Stimulated activated CD4-positive, alpha-beta T cell treated with anti-CD3 and anti-CD28 coated beads, Interleukin-4, amount 100 ng/mL, for 48 hours (primary cell): ENCODE results near the gene CHCHD6.

ENCODE experiments used
- DNase-seq, 2 donors: peaks; one replicate each; pipeline ENCODE4 v3.0.0-alpha.2; 2020; ENCODE audit warnings: low read depth in 2 of 2

The CHCHD6 gene

GRCh38 chr3:126994661-126995245 is 290.7 kb downstream of the CHCHD6 start:
- no peak for DNase-seq

- DNase-seq = no peak
Measured at GRCh38 chr3:126995254-126995780, 291.3 kb downstream of the CHCHD6 start.

- no peak for DNase-seq
Measured at GRCh38 chr3:126995926-126996512, 292.0 kb downstream of the CHCHD6 start.

GRCh38 chr3:126996905-126997304 is 292.9 kb downstream of the CHCHD6 start:
- DNase-seq = no peak

GRCh38 chr3:126997455-126998038 is 293.5 kb downstream of the CHCHD6 start:
- DNase-seq = no peak

- DNase-seq = no peak
Measured at GRCh38 chr3:126998320-126998719, 294.3 kb downstream of the CHCHD6 start.

- DNase-seq = no peak
Measured at GRCh38 chr3:126998728-126999127, 294.7 kb downstream of the CHCHD6 start.

- no peak for DNase-seq
Measured at GRCh38 chr3:126999383-126999782, 295.3 kb downstream of the CHCHD6 start.

- no peak for DNase-seq
Measured at GRCh38 chr3:127000119-127000518, 296.1 kb downstream of the CHCHD6 start.

GRCh38 chr3:127000761-127001160 is 296.7 kb downstream of the CHCHD6 start:
- no peak for DNase-seq

- no peak for DNase-seq
Measured at GRCh38 chr3:127001486-127002194, 297.6 kb downstream of the CHCHD6 start.

- DNase-seq = no peak
Measured at GRCh38 chr3:127002195-127003174, 298.4 kb downstream of the CHCHD6 start.

- DNase-seq = no peak
Measured at GRCh38 chr3:127003175-127003555, 299.1 kb downstream of the CHCHD6 start.

GRCh38 chr3:127003601-127004280 is 299.7 kb downstream of the CHCHD6 start:
- no peak for DNase-seq

GRCh38 chr3:127004641-127005397 is 300.8 kb downstream of the CHCHD6 start:
- no peak for DNase-seq

- no peak for DNase-seq
Measured at GRCh38 chr3:127005864-127006500, 301.9 kb downstream of the CHCHD6 start.

GRCh38 chr3:127006781-127007436 is 302.9 kb downstream of the CHCHD6 start:
- DNase-seq = no peak

- no peak for DNase-seq
Measured at GRCh38 chr3:127008236-127008635, 304.2 kb downstream of the CHCHD6 start.

- no peak for DNase-seq
Measured at GRCh38 chr3:127009531-127009930, 305.5 kb downstream of the CHCHD6 start.
